HL-60 (cell line): ENCODE results near the gene NLRP10.

Source experiments
- TF ChIP-seq, protein P1 (sequence below): IDR thresholded peaks from one replicate; pipeline ENCODE4 v1.5.1; 2011; ENCODE audit warnings: low read length, control low read depth, inconsistent platforms; ENCODE audit not compliant: insufficient read depth
- TF ChIP-seq, protein P2 (sequence below): IDR thresholded peaks from 2 replicates; pipeline ENCODE4 v1.6.1; 2012; ENCODE audit warnings: low read depth; ENCODE audit not compliant: insufficient replicate concordance

DNA sequence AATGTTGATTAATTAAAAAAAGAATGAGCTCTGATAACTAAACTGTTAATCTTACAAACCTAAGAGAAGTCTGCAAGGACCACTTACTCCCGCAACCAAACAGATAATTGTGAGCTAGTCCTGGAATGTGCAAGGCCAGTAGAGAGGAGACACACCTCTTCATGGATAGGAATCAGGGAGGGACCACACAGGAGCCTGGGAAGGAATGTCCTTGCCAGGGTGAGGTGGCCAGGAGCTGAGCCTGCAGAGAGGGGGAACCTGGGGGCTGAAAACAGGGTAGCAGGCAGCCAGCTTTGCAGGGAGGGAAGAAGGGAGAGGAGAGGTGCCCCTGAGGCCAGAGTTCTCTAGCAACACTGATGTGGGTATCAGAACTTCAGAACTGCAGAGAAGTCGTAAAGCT, 9.4 kb upstream of the NLRP10 start:
- TF ChIP-seq, protein P1, sequence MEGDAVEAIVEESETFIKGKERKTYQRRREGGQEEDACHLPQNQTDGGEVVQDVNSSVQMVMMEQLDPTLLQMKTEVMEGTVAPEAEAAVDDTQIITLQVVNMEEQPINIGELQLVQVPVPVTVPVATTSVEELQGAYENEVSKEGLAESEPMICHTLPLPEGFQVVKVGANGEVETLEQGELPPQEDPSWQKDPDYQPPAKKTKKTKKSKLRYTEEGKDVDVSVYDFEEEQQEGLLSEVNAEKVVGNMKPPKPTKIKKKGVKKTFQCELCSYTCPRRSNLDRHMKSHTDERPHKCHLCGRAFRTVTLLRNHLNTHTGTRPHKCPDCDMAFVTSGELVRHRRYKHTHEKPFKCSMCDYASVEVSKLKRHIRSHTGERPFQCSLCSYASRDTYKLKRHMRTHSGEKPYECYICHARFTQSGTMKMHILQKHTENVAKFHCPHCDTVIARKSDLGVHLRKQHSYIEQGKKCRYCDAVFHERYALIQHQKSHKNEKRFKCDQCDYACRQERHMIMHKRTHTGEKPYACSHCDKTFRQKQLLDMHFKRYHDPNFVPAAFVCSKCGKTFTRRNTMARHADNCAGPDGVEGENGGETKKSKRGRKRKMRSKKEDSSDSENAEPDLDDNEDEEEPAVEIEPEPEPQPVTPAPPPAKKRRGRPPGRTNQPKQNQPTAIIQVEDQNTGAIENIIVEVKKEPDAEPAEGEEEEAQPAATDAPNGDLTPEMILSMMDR, result no peak
- TF ChIP-seq, protein P2, sequence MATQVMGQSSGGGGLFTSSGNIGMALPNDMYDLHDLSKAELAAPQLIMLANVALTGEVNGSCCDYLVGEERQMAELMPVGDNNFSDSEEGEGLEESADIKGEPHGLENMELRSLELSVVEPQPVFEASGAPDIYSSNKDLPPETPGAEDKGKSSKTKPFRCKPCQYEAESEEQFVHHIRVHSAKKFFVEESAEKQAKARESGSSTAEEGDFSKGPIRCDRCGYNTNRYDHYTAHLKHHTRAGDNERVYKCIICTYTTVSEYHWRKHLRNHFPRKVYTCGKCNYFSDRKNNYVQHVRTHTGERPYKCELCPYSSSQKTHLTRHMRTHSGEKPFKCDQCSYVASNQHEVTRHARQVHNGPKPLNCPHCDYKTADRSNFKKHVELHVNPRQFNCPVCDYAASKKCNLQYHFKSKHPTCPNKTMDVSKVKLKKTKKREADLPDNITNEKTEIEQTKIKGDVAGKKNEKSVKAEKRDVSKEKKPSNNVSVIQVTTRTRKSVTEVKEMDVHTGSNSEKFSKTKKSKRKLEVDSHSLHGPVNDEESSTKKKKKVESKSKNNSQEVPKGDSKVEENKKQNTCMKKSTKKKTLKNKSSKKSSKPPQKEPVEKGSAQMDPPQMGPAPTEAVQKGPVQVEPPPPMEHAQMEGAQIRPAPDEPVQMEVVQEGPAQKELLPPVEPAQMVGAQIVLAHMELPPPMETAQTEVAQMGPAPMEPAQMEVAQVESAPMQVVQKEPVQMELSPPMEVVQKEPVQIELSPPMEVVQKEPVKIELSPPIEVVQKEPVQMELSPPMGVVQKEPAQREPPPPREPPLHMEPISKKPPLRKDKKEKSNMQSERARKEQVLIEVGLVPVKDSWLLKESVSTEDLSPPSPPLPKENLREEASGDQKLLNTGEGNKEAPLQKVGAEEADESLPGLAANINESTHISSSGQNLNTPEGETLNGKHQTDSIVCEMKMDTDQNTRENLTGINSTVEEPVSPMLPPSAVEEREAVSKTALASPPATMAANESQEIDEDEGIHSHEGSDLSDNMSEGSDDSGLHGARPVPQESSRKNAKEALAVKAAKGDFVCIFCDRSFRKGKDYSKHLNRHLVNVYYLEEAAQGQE, result no peak
